GM21528 (cell line): Measurements from ENCODE around the gene FUZ.

Source experiments
- ATAC-seq: cut with Tn5 transposase; IDR thresholded peaks from one replicate; pipeline ENCODE4 v1.9.1; 2021; ENCODE audit warnings: mild to moderate bottlenecking, moderate library complexity; ENCODE audit not compliant: unreplicated experiment, low FRiP score

Gene FUZ

DNA sequence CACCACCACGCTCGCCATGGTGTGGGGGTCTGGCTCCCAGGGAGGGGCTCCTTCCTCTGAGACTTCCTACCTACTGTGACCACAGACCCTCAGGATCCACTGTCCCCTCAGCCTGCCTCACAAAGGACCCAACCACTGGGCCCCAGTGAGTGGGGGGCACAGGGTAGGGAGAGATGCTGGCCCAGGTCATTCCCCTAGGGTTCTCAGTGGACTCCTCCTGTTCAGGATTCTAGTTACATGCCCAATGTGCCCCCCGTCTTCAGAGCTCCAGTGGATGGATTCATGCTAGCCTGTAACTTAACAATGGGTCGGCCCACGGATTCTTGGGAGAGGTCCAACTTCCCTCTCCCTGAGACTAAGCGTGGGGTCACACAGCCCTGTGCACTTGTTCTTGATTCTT lies 49.9 kb downstream of the FUZ start, which contains the start of gene TSKS:
Gene TSKS (minus strand): TSS at position 77 of the 400 bp plus-strand sequence. CDS start 59 bp downstream, at position 18.
- ATAC-seq = no peak

DNA sequence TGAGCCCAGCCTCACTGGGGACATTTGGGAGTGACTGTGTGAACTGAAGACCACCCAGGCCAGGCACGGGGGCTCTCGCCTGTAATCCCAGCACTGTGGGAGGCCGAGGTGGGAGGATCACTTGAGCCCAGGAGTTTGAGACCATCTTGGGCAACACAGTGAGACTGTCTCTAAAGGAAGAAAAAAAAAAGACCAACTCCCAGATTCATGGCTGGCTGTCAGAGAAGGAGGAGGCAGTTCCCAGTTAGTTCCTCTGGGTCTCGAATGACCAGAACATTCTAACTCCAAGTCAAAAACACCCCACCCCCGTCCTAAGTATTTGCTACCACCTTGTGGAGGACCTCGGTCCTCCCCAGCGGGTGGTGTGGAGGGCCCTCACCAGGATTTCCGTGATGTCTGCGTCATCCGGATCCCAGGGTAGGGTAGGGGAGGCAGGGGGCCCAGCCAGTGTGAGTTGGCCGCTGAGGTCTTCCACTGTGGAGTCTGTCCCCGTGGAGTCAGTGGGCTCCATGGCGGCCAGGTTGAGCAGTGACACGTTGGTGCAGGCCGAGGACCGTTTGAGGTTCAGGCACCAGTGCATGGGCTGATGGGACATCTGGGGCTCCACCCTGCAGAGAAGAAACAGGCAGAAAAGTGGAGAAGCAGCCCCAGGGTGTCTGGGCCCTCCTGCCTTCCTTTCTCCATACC lies 51.3 kb downstream of the FUZ start:
- ATAC-seq = no peak

DNA sequence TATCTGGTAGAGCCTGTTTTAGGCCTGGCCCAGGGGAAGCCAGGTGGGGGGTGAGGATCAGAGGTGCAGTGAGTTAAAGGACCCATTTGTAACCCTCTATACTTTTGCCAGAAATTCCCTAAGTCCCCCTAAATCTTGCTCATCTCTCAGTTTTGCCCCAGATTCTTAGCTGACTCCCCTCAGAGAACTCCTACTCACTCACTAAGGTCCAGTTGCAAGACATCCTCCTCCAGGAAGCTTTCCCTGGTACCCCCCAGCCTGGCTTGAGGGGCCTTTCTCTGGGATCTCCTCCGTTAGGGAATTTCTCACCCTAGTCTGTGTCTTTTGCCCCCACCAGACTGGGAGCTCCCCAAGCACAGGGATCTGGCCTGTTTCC lies 51.9 kb downstream of the FUZ start:
- no peak for ATAC-seq

GRCh38 chr19:49758292-49758691 lies 54.8 kb downstream of the FUZ start:
- no peak for ATAC-seq
